ENCODE results near the gene CHD8. TPM values are rescaled to one million over a fixed set of nuclear protein-coding genes. Genes with fewer than 3 reads are reported as not detected.

Gene CHD8
- total and polyA plus RNA-seq, 2 of the 4 experiments (the other 2 are of a cell fraction): 32.1 to 55.0 TPM

DNA sequence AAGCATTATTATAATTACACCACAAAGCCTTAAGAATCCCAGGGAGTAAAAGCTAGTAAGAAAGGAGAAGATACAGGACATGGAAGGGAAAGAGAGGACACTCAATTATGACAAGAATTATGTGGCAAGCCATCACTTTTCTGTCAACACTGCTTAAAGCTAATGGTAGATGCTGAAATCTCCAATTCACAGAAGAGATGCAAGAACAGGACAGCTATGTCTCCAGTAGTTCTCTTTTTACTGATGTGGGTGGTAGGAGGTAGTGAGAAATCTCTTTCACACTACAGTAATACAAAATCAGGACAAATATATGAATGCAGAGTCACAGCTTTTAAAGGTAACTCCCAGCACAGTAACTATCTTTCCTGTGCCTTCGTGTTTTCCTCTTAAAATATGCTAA, 29.2 kb downstream of the CHD8 start:
- H3K9me1 ChIP-seq (ENCODE audit: insufficient read depth, low read length): peaks cover 17% of the 10 kb centered on the region; the same call in 1 of the 2 replicates
- H3K4ac ChIP-seq (ENCODE audit: low read depth, low read length): no peak overlapping the region
- H3K79me1 ChIP-seq (ENCODE audit: low read depth in 1 of 2, low read length in 2 of 2): peaks cover 33 to 36% of the 10 kb centered on the region in 2 experiments
- ChIA-PET CTCF (no interaction called here), POLR2A (ENCODE audit: unreplicated experiment) (no interaction called here)
- no peaks in the 10 kb centered on the region for H3K27me3 ChIP-seq (ENCODE audit: control insufficient read depth, insufficient read depth, low read length)
- no peak overlapping the region for H2BK120ac ChIP-seq (ENCODE audit: low read depth, low read length)
- no peak for DNase-seq
- no peak overlapping the region for H2AK5ac ChIP-seq (ENCODE audit: low read depth, low read length)
- intact Hi-C loops (cut with micrococcal nuclease): no loop called here
- in situ Hi-C loops (cut with MboI; ENCODE audit: low sequenced_read_pairs): no loop called here
- no peak overlapping the region for H4K5ac ChIP-seq (ENCODE audit: low read depth, low read length)
- no peak overlapping the region for H3K56ac ChIP-seq (ENCODE audit: extremely low read depth, insufficient read depth, low read length)
- H2BK5ac ChIP-seq (ENCODE audit: low read depth, low read length, poor library complexity, severe bottlenecking): no peak overlapping the region
- peaks cover 69% of the 10 kb centered on the region for H3K36me3 ChIP-seq (ENCODE audit: control insufficient read depth, insufficient read depth, low read length)
- no peak overlapping the region for H4K8ac ChIP-seq (ENCODE audit: low read depth in 2 of 2, low read length in 2 of 2)
- no peak overlapping the region for H3K4me2 ChIP-seq (ENCODE audit: low read depth, low read length)
- TF ChIP-seq USF2 (IDR thresholded peaks at IDR 0.05; ENCODE audit: low read depth, low read length) (no peak), RCOR1 (IDR thresholded peaks at IDR 0.05; ENCODE audit: insufficient replicate concordance, low read length) (no peak), ELK1 (IDR thresholded peaks at IDR 0.05; ENCODE audit: borderline replicate concordance, low read depth, low read length) (no peak), CHD1 (IDR thresholded peaks at IDR 0.05; ENCODE audit: low read depth, low read length) (no peak), SMC3 (IDR thresholded peaks at IDR 0.05; ENCODE audit: low read depth, low read length) (no peak), MXI1 (IDR thresholded peaks at IDR 0.05; ENCODE audit: borderline replicate concordance, low read depth, low read length) (no peak)
- TF ChIP-seq, protein P1, sequence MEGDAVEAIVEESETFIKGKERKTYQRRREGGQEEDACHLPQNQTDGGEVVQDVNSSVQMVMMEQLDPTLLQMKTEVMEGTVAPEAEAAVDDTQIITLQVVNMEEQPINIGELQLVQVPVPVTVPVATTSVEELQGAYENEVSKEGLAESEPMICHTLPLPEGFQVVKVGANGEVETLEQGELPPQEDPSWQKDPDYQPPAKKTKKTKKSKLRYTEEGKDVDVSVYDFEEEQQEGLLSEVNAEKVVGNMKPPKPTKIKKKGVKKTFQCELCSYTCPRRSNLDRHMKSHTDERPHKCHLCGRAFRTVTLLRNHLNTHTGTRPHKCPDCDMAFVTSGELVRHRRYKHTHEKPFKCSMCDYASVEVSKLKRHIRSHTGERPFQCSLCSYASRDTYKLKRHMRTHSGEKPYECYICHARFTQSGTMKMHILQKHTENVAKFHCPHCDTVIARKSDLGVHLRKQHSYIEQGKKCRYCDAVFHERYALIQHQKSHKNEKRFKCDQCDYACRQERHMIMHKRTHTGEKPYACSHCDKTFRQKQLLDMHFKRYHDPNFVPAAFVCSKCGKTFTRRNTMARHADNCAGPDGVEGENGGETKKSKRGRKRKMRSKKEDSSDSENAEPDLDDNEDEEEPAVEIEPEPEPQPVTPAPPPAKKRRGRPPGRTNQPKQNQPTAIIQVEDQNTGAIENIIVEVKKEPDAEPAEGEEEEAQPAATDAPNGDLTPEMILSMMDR (conservative IDR thresholded peaks at IDR 0.05; ENCODE audit: low read depth, low read length): no peak
- H4K91ac ChIP-seq (ENCODE audit: insufficient read depth, low read depth, low read length): no peak overlapping the region
- no peak overlapping the region for H2BK20ac ChIP-seq (ENCODE audit: low read depth, low read length)
- no peak overlapping the region for H3K18ac ChIP-seq (ENCODE audit: low read depth, low read length)
- no peak overlapping the region for H3K9ac ChIP-seq (ENCODE audit: low read depth, low read length)
- H3K23ac ChIP-seq (ENCODE audit: low read depth, low read length): no peak overlapping the region
- dilution Hi-C loops (cut with HindIII; ENCODE audit: low sequenced_read_pairs, unreplicated experiment): no loop called here
- no peak overlapping the region for H3K4me3 ChIP-seq (ENCODE audit: insufficient read depth, low read depth, low read length)
- no peak overlapping the region for H2BK15ac ChIP-seq (ENCODE audit: low read depth, low read length)
- no peak for ATAC-seq (ENCODE audit: low read depth)
- H3K4me1 ChIP-seq (ENCODE audit: control insufficient read depth, insufficient read depth, low read length): no peaks in the 10 kb centered on the region
- WGBS, 2 experiments (ENCODE audit: extremely low coverage in 2 of 2, insufficient read length in 1 of 2): no CpG with 5 or more reads among the region's 1 CpG
- no TSS peak for BruUV-seq (replicated peaks)
- no peak overlapping the region for H2AFZ ChIP-seq (replicated peaks; ENCODE audit: low read length, poor library complexity)
- H2AK9ac ChIP-seq (replicated peaks; ENCODE audit: low read depth, low read length, poor library complexity): no peak overlapping the region
- no peak overlapping the region for H3K14ac ChIP-seq (replicated peaks; ENCODE audit: low read depth, low read length)
- H3K27ac ChIP-seq (ENCODE audit: insufficient read depth, low read length): no peak overlapping the region
- H4K20me1 ChIP-seq (ENCODE audit: insufficient read depth, low read length): peaks cover 11% of the 10 kb centered on the region
- no peaks in the 10 kb centered on the region for H3K9me3 ChIP-seq (ENCODE audit: control insufficient read depth, insufficient read depth, low read length)

Measured in IMR-90 (cell line).